ENCODE measurements around the gene CDCA7L.

- no peak for TF ChIP-seq RAD21 (IDR thresholded peaks at IDR 0.05; ENCODE audit: low read depth)
- TF ChIP-seq EP300 (IDR thresholded peaks at IDR 0.05; ENCODE audit: borderline replicate concordance): no peak
- TF ChIP-seq CEBPB (IDR thresholded peaks at IDR 0.05): no peak
- no peak for TF ChIP-seq ZBTB7A (IDR thresholded peaks at IDR 0.05; ENCODE audit: low read depth)
- TF ChIP-seq REST (IDR thresholded peaks at IDR 0.05; ENCODE audit: low read depth): no peak
- no peak for TF ChIP-seq NFIC (IDR thresholded peaks at IDR 0.05)
- TF ChIP-seq TAF1 (IDR thresholded peaks at IDR 0.05; ENCODE audit: low read depth): no peak
- no peak for TF ChIP-seq EGR1 (IDR thresholded peaks at IDR 0.05)
- TF ChIP-seq YY1 (IDR thresholded peaks at IDR 0.05; ENCODE audit: low read depth): no peak
- no peak for TF ChIP-seq USF1 (IDR thresholded peaks at IDR 0.05)
- no peak for TF ChIP-seq TCF12 (IDR thresholded peaks at IDR 0.05; ENCODE audit: low read depth)
- no peak for TF ChIP-seq MAX (IDR thresholded peaks at IDR 0.05)
- TF ChIP-seq TEAD4 (IDR thresholded peaks at IDR 0.05): no peak
- TF ChIP-seq FOXM1 (IDR thresholded peaks at IDR 0.05; ENCODE audit: borderline replicate concordance, low read depth): no peak
These were observed 18.0 kb downstream of the CDCA7L start for GRCh38 chr7:21927693-21928092.

All from Ishikawa (cell line).